HepG2 (cell line): ENCODE data around the gene GRIK2. TPM values are rescaled to one million over a fixed set of nuclear protein-coding genes. Genes with fewer than 3 reads are reported as not detected.

Experiments
- IKZF5 ChIP-seq: IDR thresholded peaks from 2 replicates; pipeline ENCODE4 v1.6.1; 2018; ENCODE audit warnings: missing genetic modification reagents, mild to moderate bottlenecking, missing compliant biosample characterization
- LBX2 ChIP-seq: sonication (generic); formaldehyde crosslinking; IDR thresholded peaks from 2 replicates; pipeline ENCODE4 v1.5.0; 2020; ENCODE audit warnings: missing genetic modification reagents, mild to moderate bottlenecking, borderline replicate concordance
- ZHX1 ChIP-seq: sonication (generic); formaldehyde crosslinking; IDR thresholded peaks from 2 replicates; pipeline ENCODE4 v1.8.1; 2022; ENCODE audit warnings: low read depth, mild to moderate bottlenecking, missing genetic modification reagents
- ZNF224 ChIP-seq: sonication (generic); formaldehyde crosslinking; IDR thresholded peaks from 2 replicates; pipeline ENCODE4 v1.5.0; 2020; ENCODE audit warnings: mild to moderate bottlenecking, missing genetic modification reagents
- ZNF232 ChIP-seq: sonication (generic); formaldehyde crosslinking; IDR thresholded peaks from 2 replicates; pipeline ENCODE4 v1.4.0; 2020; ENCODE audit warnings: missing genetic modification reagents, borderline replicate concordance
- ZNF263 ChIP-seq: sonication (generic); formaldehyde crosslinking; IDR thresholded peaks from 2 replicates; pipeline ENCODE4 v1.4.0; 2020; ENCODE audit warnings: missing genetic modification reagents
- ZNF614 ChIP-seq: IDR thresholded peaks from 2 replicates; pipeline ENCODE4 v1.6.1; 2018; ENCODE audit warnings: missing biosample characterization, missing genetic modification reagents, inconsistent platforms, borderline replicate concordance
- polyA plus RNA-seq, 8 experiments: library from polyadenylated mRNA; depleted of rRNA in 3 of 8; stranded (reverse) in 7 of 8; unstranded in 1 of 8; fragments of >200 nt; fragmentation: Illumina TruSeq in 4 of 8; extraction: Trizol in 4 of 8; gene quantifications; 2 replicates each; pipeline versions ENCODE4 v1.2.1 to v1.2.3, GENCODE V29; 2011 to 2016; ENCODE audit warnings: low read depth in 4 of 8, missing spikeins in 1 of 8, mixed read lengths in 1 of 8; ENCODE audit not compliant: insufficient read depth in 1 of 8
- total RNA-seq, 5 experiments: library from RNA; depleted of rRNA; stranded (reverse); fragments of >200 nt; fragmentation: Illumina TruSeq; extraction: Trizol; gene quantifications; 2 replicates each; pipeline ENCODE4 v1.2.3, GENCODE V29; 2016; ENCODE audit warnings: low read depth in 1 of 5
- TF ChIP-seq, protein P1 (sequence below): sonication (generic); formaldehyde crosslinking; IDR thresholded peaks from 2 replicates; pipeline ENCODE4 v1.5.0; 2020; ENCODE audit warnings: mild to moderate bottlenecking, missing genetic modification reagents

Gene GRIK2
- total and polyA plus RNA-seq, 2 of the 13 experiments (the other 11 are each of a cell fraction or from before 2014, with no cell fraction given) = not detected

DNA sequence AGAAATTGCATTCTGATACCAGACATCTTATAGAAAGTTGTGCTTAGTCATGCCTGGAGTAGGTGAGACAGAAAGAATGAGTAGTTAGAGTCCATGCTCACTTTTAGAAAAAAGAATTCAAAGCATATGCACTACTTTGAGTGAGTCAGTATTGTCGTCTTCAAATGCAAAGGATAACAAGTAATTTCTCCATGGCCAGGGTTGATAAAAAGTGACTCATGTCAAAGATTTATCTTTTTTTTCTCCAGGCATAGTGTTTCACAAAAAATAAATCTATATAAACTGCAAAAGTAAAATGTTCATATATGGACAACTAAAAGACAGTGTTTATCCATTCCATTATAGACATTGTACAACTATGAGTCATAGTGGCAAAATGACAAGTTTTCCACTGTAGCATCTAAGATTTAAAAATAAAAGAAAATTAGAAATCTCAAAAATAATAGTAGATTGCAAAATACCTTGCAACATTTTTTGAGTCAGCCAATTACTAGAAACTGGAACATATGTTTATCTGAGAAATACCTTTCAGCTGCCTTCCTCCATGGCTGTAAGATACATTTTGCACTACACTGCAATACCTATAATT is 329.6 kb downstream of the GRIK2 start (continued):
- no peak for TF ChIP-seq ZHX1 (CRISPR knock-in tag)
- no peak for TF ChIP-seq IKZF5 (CRISPR knock-in tag)
- no peak for TF ChIP-seq ZNF614 (CRISPR knock-in tag)
- TF ChIP-seq ZNF263 (CRISPR knock-in tag) = no peak
- TF ChIP-seq, protein P1, sequence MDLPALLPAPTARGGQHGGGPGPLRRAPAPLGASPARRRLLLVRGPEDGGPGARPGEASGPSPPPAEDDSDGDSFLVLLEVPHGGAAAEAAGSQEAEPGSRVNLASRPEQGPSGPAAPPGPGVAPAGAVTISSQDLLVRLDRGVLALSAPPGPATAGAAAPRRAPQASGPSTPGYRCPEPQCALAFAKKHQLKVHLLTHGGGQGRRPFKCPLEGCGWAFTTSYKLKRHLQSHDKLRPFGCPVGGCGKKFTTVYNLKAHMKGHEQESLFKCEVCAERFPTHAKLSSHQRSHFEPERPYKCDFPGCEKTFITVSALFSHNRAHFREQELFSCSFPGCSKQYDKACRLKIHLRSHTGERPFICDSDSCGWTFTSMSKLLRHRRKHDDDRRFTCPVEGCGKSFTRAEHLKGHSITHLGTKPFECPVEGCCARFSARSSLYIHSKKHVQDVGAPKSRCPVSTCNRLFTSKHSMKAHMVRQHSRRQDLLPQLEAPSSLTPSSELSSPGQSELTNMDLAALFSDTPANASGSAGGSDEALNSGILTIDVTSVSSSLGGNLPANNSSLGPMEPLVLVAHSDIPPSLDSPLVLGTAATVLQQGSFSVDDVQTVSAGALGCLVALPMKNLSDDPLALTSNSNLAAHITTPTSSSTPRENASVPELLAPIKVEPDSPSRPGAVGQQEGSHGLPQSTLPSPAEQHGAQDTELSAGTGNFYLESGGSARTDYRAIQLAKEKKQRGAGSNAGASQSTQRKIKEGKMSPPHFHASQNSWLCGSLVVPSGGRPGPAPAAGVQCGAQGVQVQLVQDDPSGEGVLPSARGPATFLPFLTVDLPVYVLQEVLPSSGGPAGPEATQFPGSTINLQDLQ = no peak
- TF ChIP-seq ZNF232 (CRISPR knock-in tag) = no peak
- TF ChIP-seq ZNF224 (CRISPR knock-in tag) = no peak
- TF ChIP-seq LBX2 (CRISPR knock-in tag) = no peak
